ENCODE data around the gene HERC4. TPM values are rescaled to one million over a fixed set of nuclear protein-coding genes. Genes with fewer than 3 reads are reported as not detected.

Gene HERC4
- total RNA-seq, 2 experiments from 2014 or later, result 34.2 to 72.6 TPM

- H3K36me3 ChIP-seq (ENCODE audit: insufficient read depth, low read length), result no peaks in the 10 kb centered on the region
- no peak overlapping the region for H2AFZ ChIP-seq (ENCODE audit: low read length)
- H3K79me2 ChIP-seq (ENCODE audit: insufficient read depth, low read depth, low read length), result no peaks in the 10 kb centered on the region
- H3K9me2 ChIP-seq (ENCODE audit: insufficient read depth, low read length), result no peaks in the 10 kb centered on the region
- no peaks in the 10 kb centered on the region for H3K4me1 ChIP-seq (ENCODE audit: insufficient read depth, low read length, poor library complexity, severe bottlenecking)
- no peak overlapping the region for H3K4me3 ChIP-seq (ENCODE audit: low read depth, low read length, poor library complexity, severe bottlenecking)
- POLR2A ChIA-PET, result no interaction called here
- H3K27ac ChIP-seq (ENCODE audit: low read depth, low read length, poor library complexity, severe bottlenecking), result no peak overlapping the region
- intact Hi-C loops (cut with micrococcal nuclease; ENCODE audit: unreplicated experiment), result no loop called here
- TF ChIP-seq CTCF (conservative IDR thresholded peaks at IDR 0.05; ENCODE audit: low read length), result no peak
- TF ChIP-seq EZH2phosphoT487 (IDR thresholded peaks at IDR 0.05; ENCODE audit: borderline replicate concordance, low read depth, low read length), result no peak
- H3K4me2 ChIP-seq (ENCODE audit: low read length), result no peak overlapping the region
- CTCF ChIA-PET (ENCODE audit: unreplicated experiment), result no interaction called here
- no peaks in the 10 kb centered on the region for H3K9me3 ChIP-seq (ENCODE audit: low read length)
- no TSS peak for BruUV-seq (replicated peaks)
- no peak for DNase-seq (ENCODE audit: low spot score)
- no peaks in the 10 kb centered on the region for H4K20me1 ChIP-seq (ENCODE audit: insufficient read depth, low read length)
These were observed 24.7 kb upstream of the HERC4 start for GRCh38 chr10:68099736-68100135.

- Histone ChIP-seq H2AFZ (ENCODE audit: low read length) (no peak overlapping the region), H3K27ac (ENCODE audit: low read depth, low read length, poor library complexity, severe bottlenecking) (no peak overlapping the region), H3K36me3 (ENCODE audit: insufficient read depth, low read length) (no peaks in the 10 kb centered on the region), H3K79me2 (ENCODE audit: insufficient read depth, low read depth, low read length) (no peaks in the 10 kb centered on the region), H3K4me1 (ENCODE audit: insufficient read depth, low read length, poor library complexity, severe bottlenecking) (no peaks in the 10 kb centered on the region), H3K9me3 (ENCODE audit: low read length) (no peaks in the 10 kb centered on the region), H3K4me2 (ENCODE audit: low read length) (no peak overlapping the region), H4K20me1 (ENCODE audit: insufficient read depth, low read length) (no peaks in the 10 kb centered on the region), H3K9me2 (ENCODE audit: insufficient read depth, low read length) (no peaks in the 10 kb centered on the region), H3K4me3 (ENCODE audit: low read depth, low read length, poor library complexity, severe bottlenecking) (no peak overlapping the region)
- no peak for DNase-seq (ENCODE audit: low spot score)
- POLR2A ChIA-PET, result interaction anchor here (1.0 kb wide), 1 partner anchor 17 kb away, joined by 4 read pairs; no protein-coding TSS in a partner anchor
- CTCF ChIA-PET (ENCODE audit: unreplicated experiment), result no interaction called here
- intact Hi-C loops (cut with micrococcal nuclease; ENCODE audit: unreplicated experiment), result no loop called here
- no TSS peak for BruUV-seq (replicated peaks)
- TF ChIP-seq CTCF (conservative IDR thresholded peaks at IDR 0.05; ENCODE audit: low read length), result no peak
- TF ChIP-seq EZH2phosphoT487 (IDR thresholded peaks at IDR 0.05; ENCODE audit: borderline replicate concordance, low read depth, low read length), result no peak
These were observed 21.9 kb upstream of the HERC4 start for GRCh38 chr10:68096913-68097516.

- H3K4me3 ChIP-seq (ENCODE audit: low read depth, low read length, poor library complexity, severe bottlenecking), result no peak overlapping the region
- no peaks in the 10 kb centered on the region for H3K9me2 ChIP-seq (ENCODE audit: insufficient read depth, low read length)
- no peaks in the 10 kb centered on the region for H4K20me1 ChIP-seq (ENCODE audit: insufficient read depth, low read length)
- H3K4me1 ChIP-seq (ENCODE audit: insufficient read depth, low read length, poor library complexity, severe bottlenecking), result no peaks in the 10 kb centered on the region
- CTCF ChIA-PET (ENCODE audit: unreplicated experiment), result no interaction called here
- no peaks in the 10 kb centered on the region for H3K9me3 ChIP-seq (ENCODE audit: low read length)
- POLR2A ChIA-PET, result interaction anchor here (0.5 to 1.2 kb wide), 2 partner anchors 10 to 12 kb away, joined by 3 read pairs; no protein-coding TSS in a partner anchor
- no peaks in the 10 kb centered on the region for H3K36me3 ChIP-seq (ENCODE audit: insufficient read depth, low read length)
- TF ChIP-seq EZH2phosphoT487 (IDR thresholded peaks at IDR 0.05; ENCODE audit: borderline replicate concordance, low read depth, low read length) (no peak), CTCF (conservative IDR thresholded peaks at IDR 0.05; ENCODE audit: low read length) (no peak)
- no peak overlapping the region for H2AFZ ChIP-seq (ENCODE audit: low read length)
- no peak overlapping the region for H3K4me2 ChIP-seq (ENCODE audit: low read length)
- no peak for DNase-seq (ENCODE audit: low spot score)
- no peaks in the 10 kb centered on the region for H3K79me2 ChIP-seq (ENCODE audit: insufficient read depth, low read depth, low read length)
- intact Hi-C loops (cut with micrococcal nuclease; ENCODE audit: unreplicated experiment), result no loop called here
- no TSS peak for BruUV-seq (replicated peaks)
- no peak overlapping the region for H3K27ac ChIP-seq (ENCODE audit: low read depth, low read length, poor library complexity, severe bottlenecking)
These were observed 20.1 kb upstream of the HERC4 start for GRCh38 chr10:68095153-68095552.
